MG63 (cell line): ENCODE results near the gene PSD2. TPM values are rescaled to one million over a fixed set of nuclear protein-coding genes. Genes with fewer than 3 reads are reported as not detected.

Experiments
- DNase-seq: peaks from one replicate; pipeline ENCODE4 v3.0.0-alpha.2; 2020
- H3K27me3 ChIP-seq: fragments of 250-450 bp; sonication (Bioruptor Pico); 2 replicates; pipeline ENCODE4 v1.5.1; 2020; ENCODE audit warnings: mild to moderate bottlenecking, moderate library complexity
- H3K36me3 ChIP-seq: fragments of 250-450 bp; sonication (Bioruptor Pico); 2 replicates; pipeline ENCODE4 v1.5.1; 2020; ENCODE audit warnings: mild to moderate bottlenecking, moderate library complexity
- H3K4me3 ChIP-seq: fragments of 250-450 bp; sonication (Bioruptor Pico); 2 replicates; pipeline ENCODE4 v1.5.1; 2020; ENCODE audit warnings: mild to moderate bottlenecking, moderate library complexity
- H3K9me3 ChIP-seq: fragments of 250-450 bp; sonication (Bioruptor Pico); 2 replicates; pipeline ENCODE4 v1.5.1; 2020; ENCODE audit warnings: mild to moderate bottlenecking, moderate library complexity
- total RNA-seq: library from RNA; depleted of rRNA; stranded (reverse); fragments of >200 nt; shearing (Covaris generic); gene quantifications from 2 replicates; pipeline ENCODE4 v1.2.3, GENCODE V29; 2014; ENCODE audit warnings: low replicate concordance; rRNA removed

PSD2 gene
- 0.16 TPM in 1 of 2 replicates, not detected in the other for total RNA-seq

- Histone ChIP-seq H3K9me3 (no peaks in the 10 kb centered on the region; the same call in 1 of the 2 replicates), H3K4me3 (peak within 1 kb of the TSS; percentile 35), H3K36me3 (no peaks in the 10 kb centered on the region), H3K27me3 (peaks cover 47% of the 10 kb centered on the region)
- DNase-seq: peak; percentile 66
Observed at GRCh38 chr5:139795074-139796001, at the start of gene PSD2. PSD2 (plus strand) TSS chr5:139795808; CDS start chr5:139809441, 13,633 bp downstream.

DNA sequence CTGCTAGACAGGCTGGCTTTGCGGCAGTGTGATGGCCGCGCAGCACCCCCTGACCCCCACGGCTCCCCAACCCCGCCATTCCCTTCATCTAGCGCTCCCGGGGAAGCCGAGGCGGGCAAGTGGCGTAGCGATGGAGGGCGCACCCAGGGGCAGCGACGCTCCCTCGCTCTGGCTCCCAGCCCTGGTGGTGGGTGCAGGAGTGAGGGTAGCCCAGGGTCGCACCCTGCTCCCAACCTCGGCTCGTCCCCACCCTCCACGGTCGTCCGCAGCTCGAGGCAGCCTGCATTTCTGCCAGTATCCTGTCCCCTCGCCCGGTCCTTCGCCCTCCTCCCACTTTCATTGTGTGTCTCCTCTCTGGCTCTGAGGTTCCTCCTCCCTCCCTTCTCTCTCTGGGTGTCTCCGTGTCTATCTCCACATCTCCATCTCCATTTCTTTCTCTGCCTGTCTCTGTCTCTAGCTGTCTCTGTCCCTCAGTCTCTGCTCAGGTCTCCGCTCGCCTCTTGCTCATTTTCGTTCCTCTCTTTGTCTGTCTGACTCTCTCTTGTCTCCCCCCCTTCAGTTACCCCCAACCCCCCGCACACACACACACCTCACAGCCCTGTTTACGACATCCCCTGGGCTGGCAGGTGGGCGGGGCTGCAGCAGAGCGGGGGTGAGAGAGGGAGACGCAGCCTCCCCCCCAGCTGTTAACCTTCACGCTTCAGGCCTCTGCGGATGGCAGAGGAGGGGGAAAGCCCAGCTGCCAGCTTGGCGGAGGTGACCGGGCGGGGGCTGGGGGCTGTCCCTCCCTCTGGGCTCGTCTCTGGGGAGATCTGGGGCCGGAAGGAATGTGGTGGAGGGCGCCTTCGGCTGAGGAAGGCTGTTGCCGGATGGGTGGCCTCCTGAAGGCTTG is 48.7 kb upstream of the PSD2 start:
- Histone ChIP-seq H3K9me3 (no peaks in the 10 kb centered on the region), H3K4me3 (no peak overlapping the region), H3K27me3 (no peaks in the 10 kb centered on the region), H3K36me3 (no peaks in the 10 kb centered on the region)
- peak; percentile 31 for DNase-seq

- no peak overlapping the region for H3K4me3 ChIP-seq
- no peaks in the 10 kb centered on the region for H3K9me3 ChIP-seq
- DNase-seq: peak; percentile 44
- no peaks in the 10 kb centered on the region for H3K27me3 ChIP-seq
- H3K36me3 ChIP-seq: no peaks in the 10 kb centered on the region
Observed at GRCh38 chr5:139747583-139748504, 47.8 kb upstream of the PSD2 start.

- DNase-seq: no peak
- Histone ChIP-seq H3K9me3 (no peaks in the 10 kb centered on the region), H3K4me3 (no peak overlapping the region), H3K36me3 (no peaks in the 10 kb centered on the region), H3K27me3 (no peaks in the 10 kb centered on the region)
Observed at GRCh38 chr5:139748505-139748826, 47.1 kb upstream of the PSD2 start.

DNA sequence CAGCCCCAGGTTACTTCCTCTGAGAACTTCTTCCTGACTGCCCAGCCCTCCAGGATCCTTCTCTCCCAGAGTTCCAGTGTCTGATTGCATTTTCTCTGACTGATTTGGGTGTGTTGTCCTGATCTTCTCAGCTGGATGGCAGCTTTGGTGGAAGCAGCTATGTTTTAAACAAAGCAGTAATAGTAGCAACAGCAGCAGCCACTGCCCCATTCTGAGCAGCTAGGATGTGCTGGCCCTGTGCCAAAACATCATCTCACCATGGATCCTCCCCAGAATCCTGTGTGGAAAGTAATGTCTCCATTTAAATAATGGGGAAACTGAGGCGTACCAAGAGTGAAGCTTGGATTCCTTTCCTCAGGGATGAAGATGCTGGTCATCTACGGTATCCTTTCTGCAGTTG is 46.4 kb upstream of the PSD2 start:
- Histone ChIP-seq H3K9me3 (no peaks in the 10 kb centered on the region), H3K27me3 (no peaks in the 10 kb centered on the region), H3K4me3 (no peak overlapping the region), H3K36me3 (no peaks in the 10 kb centered on the region)
- no peak for DNase-seq

GRCh38 chr5:139751236-139751635 is 44.4 kb upstream of the PSD2 start:
- no peak overlapping the region for H3K4me3 ChIP-seq
- H3K27me3 ChIP-seq: peaks cover 7% of the 10 kb centered on the region; the same call in 1 of the 2 replicates
- no peaks in the 10 kb centered on the region for H3K36me3 ChIP-seq
- H3K9me3 ChIP-seq: no peaks in the 10 kb centered on the region
- no peak for DNase-seq

DNA sequence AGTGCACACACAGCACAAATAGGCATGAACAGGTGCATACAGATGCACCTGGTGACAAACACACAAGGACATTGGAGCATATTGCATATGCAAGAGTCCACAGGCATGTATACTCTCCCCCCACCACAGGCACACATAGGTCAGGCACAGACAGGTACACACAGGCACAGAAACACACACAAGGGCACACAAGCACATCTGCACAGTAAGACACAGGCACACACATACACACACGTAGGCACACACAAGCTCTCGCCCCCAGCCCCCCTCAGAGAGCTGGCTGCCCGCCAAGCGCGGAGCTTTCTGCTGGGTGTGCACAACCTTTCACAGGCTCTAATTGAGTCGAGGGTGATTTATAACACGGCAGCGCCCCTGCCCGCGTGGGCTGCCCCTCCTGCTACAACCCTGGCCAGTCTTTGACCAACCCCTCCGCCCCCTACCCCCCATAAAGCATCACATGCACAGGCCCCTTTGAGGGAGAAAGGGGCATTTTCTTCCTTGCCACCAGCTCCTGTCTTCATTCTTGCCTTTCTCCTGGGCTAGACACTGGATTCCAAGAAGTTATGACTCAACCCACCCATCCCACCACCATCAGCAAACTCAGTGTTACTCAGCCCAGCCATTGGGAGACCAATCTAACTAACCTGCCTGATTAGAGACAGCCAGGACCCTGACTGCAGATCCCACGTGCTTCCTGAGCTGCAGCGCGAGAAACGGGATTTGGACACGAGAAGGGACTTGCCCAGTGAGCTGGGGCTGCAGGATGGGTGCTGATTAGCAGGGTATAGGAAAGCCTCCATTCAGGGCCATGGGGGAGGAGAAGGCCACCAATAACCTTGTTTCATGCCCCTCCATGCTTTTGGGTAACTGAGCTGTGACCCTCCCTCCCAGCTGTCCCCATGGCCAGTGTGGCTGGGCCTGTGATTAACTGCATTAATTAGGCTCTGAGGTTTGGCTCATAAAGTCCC is 42.8 kb upstream of the PSD2 start:
- DNase-seq: peak; percentile 49
- H3K4me3 ChIP-seq: no peak overlapping the region
- no peaks in the 10 kb centered on the region for H3K36me3 ChIP-seq

GRCh38 chr5:139755892-139756671 is 39.5 kb upstream of the PSD2 start:
- DNase-seq: no peak
- no peak overlapping the region for H3K4me3 ChIP-seq
- peaks cover 11% of the 10 kb centered on the region; the same call in 1 of the 2 replicates for H3K27me3 ChIP-seq
- no peaks in the 10 kb centered on the region for H3K36me3 ChIP-seq
- H3K9me3 ChIP-seq: no peaks in the 10 kb centered on the region

More for the DNA sequence above, 42.8 kb upstream of the PSD2 start:
- no peaks in the 10 kb centered on the region for H3K9me3 ChIP-seq
- H3K27me3 ChIP-seq: peaks cover 11% of the 10 kb centered on the region; the same call in 1 of the 2 replicates

DNA sequence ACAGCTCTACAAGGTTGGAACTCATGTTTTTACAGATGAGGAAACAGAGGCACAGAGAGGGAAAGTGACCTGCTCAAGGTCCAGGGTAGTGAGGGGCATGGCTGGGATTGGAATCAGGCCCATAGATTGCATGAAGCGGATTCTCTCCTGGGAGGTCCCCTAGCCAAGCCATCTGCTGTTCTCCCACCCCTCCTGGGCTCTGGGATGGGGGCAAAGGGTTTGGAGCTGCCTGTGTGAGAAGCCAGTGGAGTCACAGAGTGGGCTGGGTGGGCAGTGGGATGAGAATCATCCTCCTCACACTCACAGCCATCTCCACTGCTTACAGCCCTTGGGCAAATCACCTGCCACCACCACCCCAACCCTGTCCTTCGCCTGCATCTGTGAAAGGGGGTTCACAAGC is 38.6 kb upstream of the PSD2 start:
- Histone ChIP-seq H3K27me3 (peaks cover 11% of the 10 kb centered on the region; the same call in 1 of the 2 replicates), H3K9me3 (no peaks in the 10 kb centered on the region), H3K36me3 (no peaks in the 10 kb centered on the region), H3K4me3 (no peak overlapping the region)
- DNase-seq: no peak

DNA sequence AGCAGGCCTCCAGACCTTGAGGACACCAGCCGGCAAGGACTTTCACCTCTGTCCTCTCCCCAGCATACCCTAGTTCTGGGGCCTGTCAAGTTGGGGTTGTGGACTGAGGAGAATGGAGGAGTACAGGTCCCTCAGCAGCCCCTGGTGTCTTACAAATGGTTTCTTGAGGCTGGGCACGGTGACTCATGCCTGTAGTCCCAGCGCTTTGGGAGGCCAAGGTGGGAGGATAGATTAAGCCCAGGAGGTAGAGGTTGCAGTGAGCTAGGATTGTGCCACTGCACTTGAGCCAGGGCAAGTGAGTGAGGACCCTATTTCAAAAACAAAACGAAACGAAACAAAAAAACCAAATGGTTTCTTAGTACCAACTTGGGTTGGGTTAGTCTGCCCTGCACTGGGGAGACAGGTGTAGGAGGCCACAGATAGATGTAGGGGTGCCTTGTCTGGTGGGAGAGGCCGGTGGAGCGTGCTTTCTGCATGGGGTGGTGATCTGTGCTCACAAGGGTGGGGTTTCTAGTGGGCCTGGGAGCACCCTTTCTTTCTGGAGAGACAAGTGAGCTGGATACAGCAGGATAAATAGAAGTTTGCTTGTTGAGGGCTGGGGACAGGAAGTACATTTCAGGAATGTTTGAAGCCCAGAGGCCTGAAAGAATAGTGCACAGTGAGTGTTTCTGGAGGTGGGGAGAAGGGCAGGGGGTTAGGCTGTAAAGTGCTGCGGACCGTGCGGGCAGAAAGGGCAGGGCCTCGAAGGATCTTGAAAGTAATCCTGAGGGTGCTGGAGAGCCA is 37.7 kb upstream of the PSD2 start:
- Histone ChIP-seq H3K36me3 (no peaks in the 10 kb centered on the region), H3K9me3 (no peaks in the 10 kb centered on the region), H3K4me3 (no peak overlapping the region), H3K27me3 (peaks cover 11% of the 10 kb centered on the region; the same call in 1 of the 2 replicates)
- DNase-seq: no peak

DNA sequence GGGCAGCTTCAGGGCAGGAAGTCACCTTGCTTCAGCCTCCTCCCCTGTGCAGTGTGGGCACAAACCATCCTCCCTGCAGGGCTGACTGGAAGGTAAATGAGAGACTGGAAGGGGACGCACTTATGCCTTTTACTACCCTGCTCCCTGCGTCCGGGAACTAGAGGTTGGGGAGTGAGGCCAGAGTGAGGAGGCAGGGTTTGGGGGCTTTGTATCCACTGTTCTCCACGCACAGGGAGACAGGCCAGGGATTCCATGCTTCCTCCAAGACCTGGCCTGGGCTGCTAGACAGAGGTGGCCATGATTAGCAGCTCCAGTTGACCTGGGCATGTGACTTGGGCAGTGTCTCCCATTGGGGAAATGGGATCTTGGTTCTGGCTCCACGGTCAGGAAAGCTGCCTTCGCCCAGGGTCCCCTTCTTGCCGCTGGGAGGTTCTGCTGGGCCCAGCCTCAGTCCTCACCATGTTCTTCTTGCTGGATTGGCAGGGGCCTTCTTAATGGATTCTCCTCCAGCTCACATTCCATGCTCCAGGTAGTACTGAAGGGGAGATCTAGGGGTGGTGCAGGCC is 37.0 kb upstream of the PSD2 start:
- H3K27me3 ChIP-seq: peaks cover 11% of the 10 kb centered on the region; the same call in 1 of the 2 replicates
- no peaks in the 10 kb centered on the region for H3K9me3 ChIP-seq
- no peak overlapping the region for H3K4me3 ChIP-seq
- no peak for DNase-seq
- no peaks in the 10 kb centered on the region for H3K36me3 ChIP-seq

GRCh38 chr5:139759219-139759721 is 36.3 kb upstream of the PSD2 start:
- Histone ChIP-seq H3K27me3 (peaks cover 11% of the 10 kb centered on the region; the same call in 1 of the 2 replicates), H3K9me3 (no peaks in the 10 kb centered on the region), H3K36me3 (no peaks in the 10 kb centered on the region), H3K4me3 (no peak overlapping the region)
- no peak for DNase-seq
